Uterus (tissue), 4 donors: Measurements from ENCODE around the gene DNASE1L3. TPM values are rescaled to one million over a fixed set of nuclear protein-coding genes. Genes with fewer than 3 reads are reported as not detected.

ENCODE experiments used
- DNase-seq, 2 donors: peaks; one replicate each; pipeline ENCODE4 v3.0.0-alpha.2; 2019 to 2020
- H3K27ac ChIP-seq, 2 donors: fragments of 200-600 bp; sonication (generic); 1 replicate in 1 of 2; 2 replicates in 1 of 2; pipeline ENCODE4 v1.5.1; 2016 to 2018
- H3K27me3 ChIP-seq, 2 donors: fragments of 200-600 bp; sonication (generic); one replicate each; pipeline ENCODE4 v1.5.1; 2018 to 2019; ENCODE audit warnings: control low read depth in 1 of 2
- H3K36me3 ChIP-seq, 2 donors: fragments of 200-600 bp; sonication (generic); one replicate each; pipeline ENCODE4 v1.5.1; 2019; ENCODE audit warnings: control low read depth in 1 of 2
- H3K4me1 ChIP-seq, 2 donors: fragments of 200-600 bp; sonication (generic); one replicate each; pipeline ENCODE4 v1.5.1; 2018 to 2019; ENCODE audit warnings: control low read depth in 1 of 2
- H3K4me3 ChIP-seq, 2 donors: fragments of 200-600 bp; sonication (generic); 1 replicate in 1 of 2; 2 replicates in 1 of 2; pipeline ENCODE4 v1.5.1; 2018 to 2019; ENCODE audit warnings: mild to moderate bottlenecking in 1 of 2
- H3K9me3 ChIP-seq, 2 donors: fragments of 200-600 bp; sonication (generic); one replicate each; pipeline ENCODE4 v1.5.1; 2019; ENCODE audit warnings: control low read depth in 1 of 2
- POLR2A ChIP-seq, 2 donors: fragments of 450-650 bp; IDR thresholded peaks; one replicate each; pipeline ENCODE4 v1.6.1; 2016; ENCODE audit warnings: antibody characterized with exemption in 2 of 2, mild to moderate bottlenecking in 1 of 2, moderate library complexity in 1 of 2
- intact Hi-C: fragments of 100-400 bp; cut with DNase I; formaldehyde crosslinking; loops from one replicate; pipeline ENCODE4 v1.15.1; 2023; ENCODE audit warnings: low total_unique reads
- total RNA-seq, 4 donors: library from RNA; depleted of rRNA in 3 of 4; stranded (reverse); fragments of >200 nt in 3 of 4; gene quantifications; one replicate each; pipeline versions ENCODE4 v1.1.0 to v1.2.4, GENCODE V29; 2014 to 2023
- TF ChIP-seq, protein P1 (sequence below), 4 experiments: fragments of 200-600 bp in 2 of 4; fragments of 450-650 bp in 2 of 4; sonication (generic) in 2 of 4; IDR thresholded peaks; one replicate each; pipeline ENCODE4 v1.5.1; 2016 to 2019; ENCODE audit warnings: antibody characterized with exemption in 4 of 4, mild to moderate bottlenecking in 2 of 4, moderate library complexity in 1 of 4
- donor health status: DM: yes; HTN: yes; CAD: no.

Gene DNASE1L3
- total RNA-seq, 4 donors from 2014 or later = 0.77 to 3.2 (median 2.4) TPM

DNA sequence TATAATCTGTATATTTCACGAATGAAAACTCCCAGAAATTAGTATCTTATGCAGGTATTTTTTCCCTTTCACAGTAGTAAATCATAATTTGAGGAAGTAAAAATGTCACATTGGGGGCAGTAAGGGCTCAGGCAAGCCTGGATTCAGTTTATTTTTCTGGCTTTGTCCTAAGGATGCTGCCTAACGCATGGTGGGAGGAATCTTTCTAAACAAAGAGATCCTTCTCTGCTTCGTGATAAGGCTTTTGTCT lies 35.7 kb downstream of the DNASE1L3 start:
- no peaks in the 10 kb centered on the region for H3K9me3 ChIP-seq
- no peaks in the 10 kb centered on the region for H3K27me3 ChIP-seq
- H3K36me3 ChIP-seq = no peaks in the 10 kb centered on the region
- H3K4me3 ChIP-seq = no peak overlapping the region
- no peak for DNase-seq
- peaks cover 0 to 15% of the 10 kb centered on the region in 2 donors for H3K4me1 ChIP-seq
- TF ChIP-seq POLR2A (IDR thresholded peaks at IDR 0.05) = no peak
- TF ChIP-seq, protein P1, sequence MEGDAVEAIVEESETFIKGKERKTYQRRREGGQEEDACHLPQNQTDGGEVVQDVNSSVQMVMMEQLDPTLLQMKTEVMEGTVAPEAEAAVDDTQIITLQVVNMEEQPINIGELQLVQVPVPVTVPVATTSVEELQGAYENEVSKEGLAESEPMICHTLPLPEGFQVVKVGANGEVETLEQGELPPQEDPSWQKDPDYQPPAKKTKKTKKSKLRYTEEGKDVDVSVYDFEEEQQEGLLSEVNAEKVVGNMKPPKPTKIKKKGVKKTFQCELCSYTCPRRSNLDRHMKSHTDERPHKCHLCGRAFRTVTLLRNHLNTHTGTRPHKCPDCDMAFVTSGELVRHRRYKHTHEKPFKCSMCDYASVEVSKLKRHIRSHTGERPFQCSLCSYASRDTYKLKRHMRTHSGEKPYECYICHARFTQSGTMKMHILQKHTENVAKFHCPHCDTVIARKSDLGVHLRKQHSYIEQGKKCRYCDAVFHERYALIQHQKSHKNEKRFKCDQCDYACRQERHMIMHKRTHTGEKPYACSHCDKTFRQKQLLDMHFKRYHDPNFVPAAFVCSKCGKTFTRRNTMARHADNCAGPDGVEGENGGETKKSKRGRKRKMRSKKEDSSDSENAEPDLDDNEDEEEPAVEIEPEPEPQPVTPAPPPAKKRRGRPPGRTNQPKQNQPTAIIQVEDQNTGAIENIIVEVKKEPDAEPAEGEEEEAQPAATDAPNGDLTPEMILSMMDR (IDR thresholded peaks at IDR 0.05) = no peak
- peak overlapping the region; percentile 65 to 77 for H3K27ac ChIP-seq
- intact Hi-C loops = loop anchor here (2.0 to 5.0 kb wide), 2 partner anchors 127 to 166 kb away; partner anchors contain the start of gene FLNB

DNA sequence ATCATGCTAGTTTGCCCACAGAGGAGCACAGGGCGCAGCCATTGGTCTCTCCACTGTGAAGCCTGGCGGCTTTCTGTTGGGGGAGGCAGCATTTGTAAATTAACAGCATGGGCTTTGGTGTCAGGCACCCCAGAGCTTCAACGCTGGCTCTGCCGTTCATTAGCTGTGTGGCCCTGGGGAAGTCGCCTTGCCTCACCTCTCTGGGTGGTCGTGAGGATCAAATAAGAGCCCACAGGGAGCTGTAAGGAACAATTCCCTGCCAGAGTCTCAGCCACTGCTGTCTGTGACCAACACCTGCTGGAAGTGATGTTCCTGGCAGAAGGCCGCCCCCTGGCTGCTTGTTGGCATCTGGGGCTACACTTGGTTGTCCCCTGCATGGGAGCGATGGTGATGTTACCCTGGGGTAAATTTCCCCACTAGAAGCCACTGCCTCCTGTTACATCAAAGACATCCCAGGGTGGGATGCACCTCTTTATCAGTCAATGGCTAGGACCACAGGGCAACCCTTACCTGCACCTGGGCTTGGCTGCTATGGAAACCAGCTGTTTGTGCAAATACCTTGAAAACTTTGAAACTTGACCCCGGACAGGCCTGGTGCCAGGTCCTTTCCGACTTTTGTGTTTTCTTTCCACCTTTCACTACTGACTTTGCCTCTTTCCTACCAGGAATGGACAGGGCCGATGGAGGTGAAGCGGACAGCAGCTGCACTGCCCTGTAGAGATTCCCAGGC lies 36.9 kb downstream of the DNASE1L3 start:
- Histone ChIP-seq H3K27ac (peak overlapping the region; percentile 65 to 77), H3K36me3 (no peaks in the 10 kb centered on the region), H3K4me1 (peaks cover 0 to 15% of the 10 kb centered on the region in 2 donors), H3K27me3 (no peaks in the 10 kb centered on the region), H3K4me3 (no peak overlapping the region), H3K9me3 (no peaks in the 10 kb centered on the region)
- no peak for TF ChIP-seq POLR2A (IDR thresholded peaks at IDR 0.05)
- TF ChIP-seq, protein P1 (IDR thresholded peaks at IDR 0.05) = peak in 2 of 4 experiments; percentile 36 to 38
- peak in 1 of 2 donors; percentile 58 for DNase-seq
- intact Hi-C loops = loop anchor here (2.0 kb wide), 1 partner anchor 165 kb away; the partner anchor contains the start of gene FLNB

DNA sequence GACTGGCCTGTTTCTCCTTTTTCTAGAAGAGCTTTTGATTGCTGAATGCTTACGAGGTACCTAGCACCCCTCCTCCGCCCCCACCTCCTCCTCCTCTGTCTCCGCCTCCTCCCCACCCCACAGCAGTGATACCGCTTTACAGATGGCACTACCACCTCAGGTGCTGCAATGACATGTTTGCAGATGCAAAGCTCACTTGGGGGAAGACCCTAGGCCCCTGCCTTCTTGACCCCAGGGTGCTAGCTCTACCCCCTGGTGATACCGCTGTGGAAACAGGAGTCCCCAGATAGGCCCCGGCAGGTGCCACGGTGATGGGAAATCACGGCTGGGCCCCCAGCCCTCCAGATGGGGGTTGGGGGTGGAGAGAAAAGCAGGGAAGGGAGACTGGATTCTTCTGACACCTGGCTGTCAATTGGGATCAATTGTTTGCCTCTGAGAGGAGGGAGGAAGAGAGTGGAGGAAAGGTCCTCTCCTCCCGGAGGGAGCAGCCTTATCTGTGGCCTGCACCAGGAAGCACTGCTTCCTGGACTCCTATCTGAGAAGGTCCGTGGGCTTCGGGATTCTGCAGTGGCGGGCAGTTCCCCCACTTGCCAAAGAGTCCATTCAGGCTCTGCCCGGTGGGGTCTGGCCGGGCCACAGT lies 37.6 kb downstream of the DNASE1L3 start:
- Histone ChIP-seq H3K9me3 (no peaks in the 10 kb centered on the region), H3K4me3 (no peak overlapping the region), H3K27me3 (no peaks in the 10 kb centered on the region), H3K36me3 (no peaks in the 10 kb centered on the region), H3K4me1 (peaks cover 0 to 15% of the 10 kb centered on the region in 2 donors), H3K27ac (peak overlapping the region; percentile 25 to 77)
- intact Hi-C loops = no loop called here
- DNase-seq = no peak
- TF ChIP-seq POLR2A (IDR thresholded peaks at IDR 0.05) = no peak
- TF ChIP-seq, protein P1 (IDR thresholded peaks at IDR 0.05) = no peak

DNA sequence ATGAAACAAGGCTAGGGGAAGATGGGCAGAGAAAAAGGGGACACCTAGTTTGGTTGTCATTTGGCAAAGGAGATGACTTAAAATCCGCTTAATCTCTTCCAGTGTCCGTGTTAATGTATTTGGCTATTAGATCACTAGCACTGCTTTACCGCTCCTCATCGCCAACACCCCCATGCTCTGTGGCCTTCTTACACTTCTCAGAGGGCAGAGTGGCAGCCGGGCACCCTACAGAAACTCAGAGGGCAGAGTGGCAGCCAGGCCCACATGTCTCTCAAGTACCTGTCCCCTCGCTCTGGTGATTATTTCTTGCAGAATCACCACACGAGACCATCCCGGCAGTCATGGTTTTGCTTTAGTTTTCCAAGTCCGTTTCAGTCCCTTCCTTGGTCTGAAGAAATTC lies 39.6 kb downstream of the DNASE1L3 start:
- H3K27me3 ChIP-seq = no peaks in the 10 kb centered on the region
- peaks cover 0 to 13% of the 10 kb centered on the region in 2 donors for H3K4me1 ChIP-seq
- no peak overlapping the region for H3K4me3 ChIP-seq
- DNase-seq = no peak
- no peaks in the 10 kb centered on the region for H3K36me3 ChIP-seq
- H3K27ac ChIP-seq = no peak overlapping the region
- TF ChIP-seq POLR2A (IDR thresholded peaks at IDR 0.05) = no peak
- TF ChIP-seq, protein P1 (IDR thresholded peaks at IDR 0.05) = no peak
- H3K9me3 ChIP-seq = no peaks in the 10 kb centered on the region
- intact Hi-C loops = no loop called here

DNA sequence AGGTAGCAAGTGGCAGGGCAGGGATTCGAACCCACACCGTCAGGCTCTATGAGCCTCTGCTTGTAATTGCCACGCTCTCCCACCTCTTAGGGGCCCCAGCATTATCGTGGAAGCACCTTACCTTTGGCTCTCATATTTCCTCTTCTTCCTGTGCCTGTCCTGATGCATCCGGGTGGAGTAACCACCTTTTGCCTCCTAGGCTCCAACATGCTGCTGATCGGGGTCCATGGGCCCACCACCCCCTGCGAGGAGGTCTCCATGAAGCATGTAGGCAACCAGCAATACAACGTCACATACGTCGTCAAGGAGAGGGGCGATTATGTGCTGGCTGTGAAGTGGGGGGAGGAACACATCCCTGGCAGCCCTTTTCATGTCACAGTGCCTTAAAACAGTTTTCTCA lies 40.4 kb downstream of the DNASE1L3 start:
- no peaks in the 10 kb centered on the region for H3K9me3 ChIP-seq
- DNase-seq = no peak
- H3K4me1 ChIP-seq = peaks cover 0 to 6% of the 10 kb centered on the region in 2 donors
- no peaks in the 10 kb centered on the region for H3K27me3 ChIP-seq
- no peak overlapping the region for H3K4me3 ChIP-seq
- no peak overlapping the region for H3K27ac ChIP-seq
- TF ChIP-seq, protein P1 (IDR thresholded peaks at IDR 0.05) = no peak
- no peak for TF ChIP-seq POLR2A (IDR thresholded peaks at IDR 0.05)
- intact Hi-C loops = no loop called here
- no peaks in the 10 kb centered on the region for H3K36me3 ChIP-seq
